ENCODE measurements around the gene TNS4.

Gene TNS4

GRCh38 chr17:40432864-40433528 is 68.4 kb downstream of the TNS4 start:
- no peak for DNase-seq

- no peak for DNase-seq
Measured at GRCh38 chr17:40431231-40431602, 70.2 kb downstream of the TNS4 start.

- DNase-seq: no peak
Measured at GRCh38 chr17:40430272-40431230, 70.9 kb downstream of the TNS4 start.

- DNase-seq: no peak
Measured at GRCh38 chr17:40427002-40427491, 74.4 kb downstream of the TNS4 start.

All from NCI-H2029 (cell line).